SK-N-SH treated with all-trans-retinoic acid at 6 μM for 48 hours (cell line): Measurements from ENCODE around the gene UNC119B.

Source experiments
- ISL1 ChIP-seq: fragments of 250-450 bp; sonication (Bioruptor Pico); IDR thresholded peaks from 2 replicates; pipeline ENCODE4 v2.1.2; 2022; ENCODE audit warnings: mild to moderate bottlenecking, moderate library complexity
- PPARA ChIP-seq: fragments of 250-450 bp; sonication (Bioruptor Pico); IDR thresholded peaks from 2 replicates; pipeline ENCODE4 v1.5.0; 2020; ENCODE audit warnings: mild to moderate bottlenecking, borderline replicate concordance

DNA sequence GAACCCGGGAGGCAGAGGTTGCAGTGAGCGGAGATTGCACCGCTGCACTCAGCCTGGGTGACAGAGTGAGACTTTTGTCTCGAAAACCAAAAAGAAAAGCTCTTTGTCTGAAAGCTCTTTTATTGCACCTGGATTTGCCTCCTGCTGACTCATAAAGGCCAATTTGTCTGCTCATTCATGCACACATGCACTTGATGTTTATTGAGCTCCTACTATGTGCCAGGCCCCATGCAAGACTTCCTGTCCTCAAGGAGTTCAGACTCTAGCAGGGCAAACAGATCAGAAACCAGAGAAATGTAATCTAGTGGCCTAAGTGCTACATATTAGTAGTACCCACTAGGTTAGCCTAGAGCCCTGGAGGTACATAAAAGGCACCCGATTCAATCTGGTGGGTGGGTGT, 39.6 kb upstream of the UNC119B start:
- TF ChIP-seq PPARA (CRISPR knock-in tag), result no peak
- TF ChIP-seq ISL1 (CRISPR knock-in tag), result no peak
